HG03045 (cell line): ENCODE results near the gene IYD.

Source experiments
- ATAC-seq: cut with Tn5 transposase; IDR thresholded peaks from one replicate; pipeline ENCODE4 v1.9.1; 2021; ENCODE audit warnings: mild to moderate bottlenecking, moderate library complexity; ENCODE audit not compliant: unreplicated experiment

IYD gene

GRCh38 chr6:150394053-150394898 lies 25.5 kb downstream of the IYD start:
- ATAC-seq = no peak

- ATAC-seq = no peak
Observed at GRCh38 chr6:150394899-150395295, 26.1 kb downstream of the IYD start.

- no peak for ATAC-seq
Observed at GRCh38 chr6:150395388-150396009, 26.7 kb downstream of the IYD start.

- no peak for ATAC-seq
Observed at GRCh38 chr6:150403458-150404246, 34.8 kb downstream of the IYD start.

- no peak for ATAC-seq
Observed at GRCh38 chr6:150406948-150407347, 38.1 kb downstream of the IYD start.

- ATAC-seq = no peak
Observed at GRCh38 chr6:150408842-150409241, 40.0 kb downstream of the IYD start.

GRCh38 chr6:150409576-150410066 lies 40.8 kb downstream of the IYD start:
- no peak for ATAC-seq

GRCh38 chr6:150410399-150410798 lies 41.6 kb downstream of the IYD start:
- no peak for ATAC-seq

- ATAC-seq = no peak
Observed at GRCh38 chr6:150410906-150411305, 42.1 kb downstream of the IYD start.

GRCh38 chr6:150412221-150412620 lies 43.4 kb downstream of the IYD start:
- no peak for ATAC-seq

GRCh38 chr6:150413198-150413597 lies 44.4 kb downstream of the IYD start:
- no peak for ATAC-seq

- no peak for ATAC-seq
Observed at GRCh38 chr6:150413781-150414281, 45.0 kb downstream of the IYD start.

GRCh38 chr6:150416128-150416527 lies 47.3 kb downstream of the IYD start:
- ATAC-seq = no peak

- ATAC-seq = no peak
Observed at GRCh38 chr6:150417250-150417649, 48.4 kb downstream of the IYD start.

- ATAC-seq = no peak
Observed at GRCh38 chr6:150417899-150418826, 49.4 kb downstream of the IYD start.

GRCh38 chr6:150418827-150419594 lies 50.2 kb downstream of the IYD start:
- no peak for ATAC-seq

- no peak for ATAC-seq
Observed at GRCh38 chr6:150420428-150420827, 51.6 kb downstream of the IYD start.

GRCh38 chr6:150420926-150421325 lies 52.1 kb downstream of the IYD start:
- ATAC-seq = no peak

- no peak for ATAC-seq
Observed at GRCh38 chr6:150425508-150425907, 56.7 kb downstream of the IYD start.
